OCI-LY3 (cell line): ENCODE results near the gene NMU.

Experiments
- EZH2phosphoT487 ChIP-seq: fragments of 200-600 bp; shearing (Covaris generic); IDR thresholded peaks from 2 replicates; pipeline ENCODE4 v1.6.1; 2018; ENCODE audit warnings: antibody characterized with exemption, mixed run types, low read depth
- TF ChIP-seq, protein P1 (sequence below): fragments of 200-600, 300-600 bp; sonication (generic); IDR thresholded peaks from 2 replicates; pipeline ENCODE4 v1.5.1; 2014; ENCODE audit warnings: antibody characterized with exemption, low read length, low read depth

DNA sequence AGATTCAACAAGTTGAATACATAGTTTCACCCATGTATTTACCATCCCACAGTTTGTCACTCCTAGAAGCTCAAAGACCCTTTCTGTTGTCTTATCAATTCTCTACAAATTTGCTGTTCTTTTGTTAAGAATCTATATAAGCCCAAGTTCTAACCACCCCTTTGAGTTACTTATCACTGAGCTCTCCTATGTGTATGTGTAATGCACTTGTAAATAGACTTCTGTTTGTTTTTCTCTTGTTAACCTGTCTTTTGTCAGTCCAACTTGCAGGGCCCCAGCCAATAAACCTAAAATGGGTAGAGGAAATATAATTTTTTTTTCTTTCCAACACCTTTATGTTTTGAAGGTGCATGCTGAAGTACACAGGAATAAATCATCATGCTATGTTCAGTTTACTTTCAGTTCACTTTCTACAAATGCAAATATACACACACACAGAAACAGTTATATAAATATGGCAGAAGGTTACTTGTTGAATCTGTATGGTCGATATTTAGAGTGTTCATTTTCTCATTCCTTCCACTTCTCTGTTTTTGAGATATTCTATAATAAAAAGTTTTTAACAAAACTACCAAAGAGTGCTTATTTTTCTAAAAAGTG, 67.1 kb downstream of the NMU start:
- TF ChIP-seq, protein P1, sequence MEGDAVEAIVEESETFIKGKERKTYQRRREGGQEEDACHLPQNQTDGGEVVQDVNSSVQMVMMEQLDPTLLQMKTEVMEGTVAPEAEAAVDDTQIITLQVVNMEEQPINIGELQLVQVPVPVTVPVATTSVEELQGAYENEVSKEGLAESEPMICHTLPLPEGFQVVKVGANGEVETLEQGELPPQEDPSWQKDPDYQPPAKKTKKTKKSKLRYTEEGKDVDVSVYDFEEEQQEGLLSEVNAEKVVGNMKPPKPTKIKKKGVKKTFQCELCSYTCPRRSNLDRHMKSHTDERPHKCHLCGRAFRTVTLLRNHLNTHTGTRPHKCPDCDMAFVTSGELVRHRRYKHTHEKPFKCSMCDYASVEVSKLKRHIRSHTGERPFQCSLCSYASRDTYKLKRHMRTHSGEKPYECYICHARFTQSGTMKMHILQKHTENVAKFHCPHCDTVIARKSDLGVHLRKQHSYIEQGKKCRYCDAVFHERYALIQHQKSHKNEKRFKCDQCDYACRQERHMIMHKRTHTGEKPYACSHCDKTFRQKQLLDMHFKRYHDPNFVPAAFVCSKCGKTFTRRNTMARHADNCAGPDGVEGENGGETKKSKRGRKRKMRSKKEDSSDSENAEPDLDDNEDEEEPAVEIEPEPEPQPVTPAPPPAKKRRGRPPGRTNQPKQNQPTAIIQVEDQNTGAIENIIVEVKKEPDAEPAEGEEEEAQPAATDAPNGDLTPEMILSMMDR: no peak
- TF ChIP-seq EZH2phosphoT487: no peak
